Measurements from ENCODE around the gene CCDC60. TPM values are rescaled to one million over a fixed set of nuclear protein-coding genes. Genes with fewer than 3 reads are reported as not detected.

CCDC60 gene
- polyA plus RNA-seq, 1 experiment, result not detected

GRCh38 chr12:119398190-119398589, 63.7 kb downstream of the CCDC60 start:
- no peak overlapping the region for H3K4me3 ChIP-seq (ENCODE audit: low read depth, low read length)
- CTCF ChIA-PET, result no interaction called here
- peaks cover 31% of the 10 kb centered on the region for H3K9me3 ChIP-seq (ENCODE audit: control insufficient read depth, insufficient read depth, low read length)
- H3K27me3 ChIP-seq (ENCODE audit: control insufficient read depth, insufficient read depth, low read length), result no peaks in the 10 kb centered on the region
- TF ChIP-seq CTCF (IDR thresholded peaks at IDR 0.05; ENCODE audit: low read depth, low read length), result no peak
- no peak for DNase-seq (ENCODE audit: low read depth, low spot score)
- no peak overlapping the region for H3K27ac ChIP-seq (ENCODE audit: low read depth, low read length)
- POLR2A ChIA-PET, result no interaction called here

GRCh38 chr12:119399301-119399700, 64.8 kb downstream of the CCDC60 start:
- DNase-seq (ENCODE audit: low read depth, low spot score), result no peak
- Histone ChIP-seq H3K27ac (ENCODE audit: low read depth, low read length) (no peak overlapping the region), H3K27me3 (ENCODE audit: control insufficient read depth, insufficient read depth, low read length) (no peaks in the 10 kb centered on the region), H3K4me3 (ENCODE audit: low read depth, low read length) (no peak overlapping the region), H3K9me3 (ENCODE audit: control insufficient read depth, insufficient read depth, low read length) (peaks cover 33% of the 10 kb centered on the region)
- CTCF ChIA-PET, result interaction anchor here (1.0 kb wide), 1 partner anchor 157 kb away, joined by 3 read pairs; no protein-coding TSS in a partner anchor
- no peak for TF ChIP-seq CTCF (IDR thresholded peaks at IDR 0.05; ENCODE audit: low read depth, low read length)
- POLR2A ChIA-PET, result no interaction called here

DNA sequence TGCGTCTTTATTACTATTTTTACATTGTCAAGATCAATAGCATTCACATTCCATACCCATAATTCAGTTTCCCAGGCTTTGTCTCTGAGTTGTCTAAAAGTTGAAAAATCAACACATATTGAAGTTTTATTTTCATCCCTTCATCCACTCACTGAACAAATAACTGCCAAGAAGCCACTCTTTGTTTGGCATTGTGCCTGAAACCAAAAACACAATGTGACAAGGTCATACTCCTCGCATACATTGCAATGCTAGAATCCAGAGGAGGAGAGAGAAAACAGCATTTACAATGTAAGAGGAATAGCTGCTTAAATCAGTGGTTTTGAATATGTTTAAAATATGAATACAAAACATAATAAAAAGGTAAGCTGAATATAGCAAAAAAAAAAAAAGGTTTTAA, 71.8 kb downstream of the CCDC60 start:
- no peak for DNase-seq (ENCODE audit: low read depth, low spot score)
- CTCF ChIA-PET, result no interaction called here
- POLR2A ChIA-PET, result no interaction called here
- peaks cover 9% of the 10 kb centered on the region; the same call in 1 of the 2 replicates for H3K9me3 ChIP-seq (ENCODE audit: control insufficient read depth, insufficient read depth, low read length)
- no peaks in the 10 kb centered on the region for H3K27me3 ChIP-seq (ENCODE audit: control insufficient read depth, insufficient read depth, low read length)
- H3K4me3 ChIP-seq (ENCODE audit: low read depth, low read length), result no peak overlapping the region
- no peak for TF ChIP-seq CTCF (IDR thresholded peaks at IDR 0.05; ENCODE audit: low read depth, low read length)
- no peak overlapping the region for H3K27ac ChIP-seq (ENCODE audit: low read depth, low read length)

GRCh38 chr12:119406811-119407210, 72.3 kb downstream of the CCDC60 start:
- Histone ChIP-seq H3K27ac (ENCODE audit: low read depth, low read length) (no peak overlapping the region), H3K4me3 (ENCODE audit: low read depth, low read length) (no peak overlapping the region), H3K9me3 (ENCODE audit: control insufficient read depth, insufficient read depth, low read length) (peaks cover 9% of the 10 kb centered on the region; the same call in 1 of the 2 replicates), H3K27me3 (ENCODE audit: control insufficient read depth, insufficient read depth, low read length) (no peaks in the 10 kb centered on the region)
- TF ChIP-seq CTCF (IDR thresholded peaks at IDR 0.05; ENCODE audit: low read depth, low read length), result no peak
- DNase-seq (ENCODE audit: low read depth, low spot score), result no peak
- CTCF ChIA-PET, result no interaction called here
- POLR2A ChIA-PET, result no interaction called here

DNA sequence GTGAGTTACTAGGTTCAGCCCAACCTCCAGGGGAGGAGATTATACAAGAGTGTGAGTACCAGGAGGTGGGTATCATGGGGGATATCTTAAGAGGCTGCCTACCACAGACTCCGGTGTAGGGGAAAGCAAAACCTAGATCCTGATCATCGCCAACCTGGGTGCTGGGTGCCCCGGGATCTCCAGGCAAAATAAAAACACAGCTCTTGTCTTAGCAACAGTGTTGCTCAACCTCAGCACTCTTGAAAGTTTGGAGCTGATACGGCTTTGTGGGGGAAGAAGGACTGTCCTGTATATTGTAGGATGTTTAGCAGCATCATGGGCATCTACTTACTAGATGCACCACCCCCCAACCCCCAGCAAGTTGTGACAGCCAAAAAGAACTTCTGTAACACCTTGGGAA, 74.5 kb downstream of the CCDC60 start:
- CTCF ChIA-PET, result no interaction called here
- no peak for TF ChIP-seq CTCF (IDR thresholded peaks at IDR 0.05; ENCODE audit: low read depth, low read length)
- no peak for DNase-seq (ENCODE audit: low read depth, low spot score)
- Histone ChIP-seq H3K4me3 (ENCODE audit: low read depth, low read length) (no peak overlapping the region), H3K27ac (ENCODE audit: low read depth, low read length) (no peak overlapping the region), H3K9me3 (ENCODE audit: control insufficient read depth, insufficient read depth, low read length) (peaks cover 4% of the 10 kb centered on the region; the same call in 1 of the 2 replicates), H3K27me3 (ENCODE audit: control insufficient read depth, insufficient read depth, low read length) (no peaks in the 10 kb centered on the region)
- POLR2A ChIA-PET, result no interaction called here

Data from AG04450 (cell line).